ENCODE data around the gene ID2. TPM values are rescaled to one million over a fixed set of nuclear protein-coding genes. Genes with fewer than 3 reads are reported as not detected.

The ID2 gene
- total RNA-seq, 2 donors from 2014 or later, result 223 to 250 TPM

GRCh38 chr2:8677646-8678592, 3.9 kb upstream of the ID2 start:
- peaks cover 10 to 12% of the 10 kb centered on the region in 2 donors for H3K9me3 Mint-ChIP-seq
- H3K4me3 Mint-ChIP-seq, result peak overlapping the region; percentile 99
- ATAC-seq (replicated peaks in 1 of 2) (no peak), DNase-seq (peak; percentile 35 to 49)
- peaks cover 51% of the 10 kb centered on the region for H3K4me1 Mint-ChIP-seq (ENCODE audit: low read depth)
- peaks cover 28 to 33% of the 10 kb centered on the region in 2 donors for H3K36me3 Mint-ChIP-seq (ENCODE audit: insufficient read depth in 2 of 2)
- peak overlapping the region; percentile 57 for H3K27ac Mint-ChIP-seq
- H3K27me3 Mint-ChIP-seq (ENCODE audit: low read depth), result peaks cover 38% of the 10 kb centered on the region

DNA sequence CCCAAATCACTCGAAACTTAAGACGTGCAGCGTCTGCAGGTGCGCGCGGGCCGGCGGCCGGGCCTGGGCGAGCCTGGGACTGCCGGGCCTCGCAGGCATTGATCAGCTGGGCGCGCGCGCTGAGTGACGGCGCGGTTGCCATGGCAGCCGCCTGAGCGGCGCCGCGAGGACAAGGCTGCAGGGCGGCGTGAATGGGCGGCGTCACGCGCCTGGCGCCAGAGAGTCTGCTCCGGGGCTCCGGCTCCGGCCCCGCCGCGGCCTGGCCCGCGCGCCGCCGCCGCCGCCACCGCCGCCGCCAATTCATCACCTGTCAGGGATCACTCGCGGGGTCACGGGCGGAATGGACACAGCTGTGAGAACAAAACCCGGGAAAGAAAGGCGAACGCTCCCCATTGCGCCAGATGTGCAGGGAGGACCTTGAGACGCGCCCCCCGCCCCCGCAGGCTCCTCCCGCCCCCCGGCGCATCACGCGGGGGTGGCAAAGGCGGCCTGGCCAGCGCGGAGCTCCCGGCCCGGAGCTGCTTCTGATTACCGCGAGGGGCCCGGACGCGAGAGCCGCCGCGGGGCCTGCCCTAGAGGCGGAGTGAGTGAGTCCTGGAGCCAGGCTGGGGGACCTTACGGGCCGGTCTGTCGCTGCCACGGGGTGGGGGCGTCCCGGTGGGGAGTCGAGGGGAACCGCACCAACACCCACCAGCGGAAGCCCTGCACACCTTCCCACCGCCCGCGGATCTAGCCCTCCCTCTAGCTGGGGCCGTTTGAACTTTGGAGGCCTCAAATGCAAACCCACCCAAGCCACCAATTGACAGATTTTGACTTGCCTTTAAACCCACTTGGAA, 2.9 kb upstream of the ID2 start:
- peaks cover 29 to 34% of the 10 kb centered on the region in 2 donors for H3K36me3 Mint-ChIP-seq (ENCODE audit: insufficient read depth in 2 of 2)
- peak overlapping the region; percentile 99 for H3K4me3 Mint-ChIP-seq
- H3K27me3 Mint-ChIP-seq (ENCODE audit: low read depth), result peaks cover 33% of the 10 kb centered on the region
- peak; percentile 90 to 92 for DNase-seq
- ATAC-seq (replicated peaks in 1 of 2), result peak; percentile 59 to 63
- H3K9me3 Mint-ChIP-seq, result peaks cover 7% of the 10 kb centered on the region in 2 donors
- H3K4me1 Mint-ChIP-seq (ENCODE audit: low read depth), result peaks cover 51% of the 10 kb centered on the region
- peak overlapping the region; percentile 92 for H3K27ac Mint-ChIP-seq

GRCh38 chr2:8679567-8679826, 2.4 kb upstream of the ID2 start:
- H3K4me3 Mint-ChIP-seq, result peak overlapping the region; percentile 99
- peak overlapping the region; percentile 92 for H3K27ac Mint-ChIP-seq
- peaks cover 25 to 28% of the 10 kb centered on the region in 2 donors for H3K36me3 Mint-ChIP-seq (ENCODE audit: insufficient read depth in 2 of 2)
- DNase-seq, result no peak
- ATAC-seq (replicated peaks in 1 of 2), result no peak
- H3K9me3 Mint-ChIP-seq, result peaks cover 2% of the 10 kb centered on the region in 2 donors
- H3K4me1 Mint-ChIP-seq (ENCODE audit: low read depth), result peaks cover 51% of the 10 kb centered on the region
- peaks cover 28% of the 10 kb centered on the region for H3K27me3 Mint-ChIP-seq (ENCODE audit: low read depth)

- Mint-ChIP-seq H3K27ac (peak overlapping the region; percentile 92), H3K9me3 (peaks cover 0 to 1% of the 10 kb centered on the region in 2 donors), H3K4me3 (peak overlapping the region; percentile 99), H3K4me1 (ENCODE audit: low read depth) (peaks cover 51% of the 10 kb centered on the region), H3K27me3 (ENCODE audit: low read depth) (peaks cover 24% of the 10 kb centered on the region), H3K36me3 (ENCODE audit: insufficient read depth in 2 of 2) (peaks cover 24 to 25% of the 10 kb centered on the region in 2 donors)
- ATAC-seq (replicated peaks in 1 of 2), result no peak
- DNase-seq, result no peak
Measured at GRCh38 chr2:8679827-8680731, 1.8 kb upstream of the ID2 start.

DNA sequence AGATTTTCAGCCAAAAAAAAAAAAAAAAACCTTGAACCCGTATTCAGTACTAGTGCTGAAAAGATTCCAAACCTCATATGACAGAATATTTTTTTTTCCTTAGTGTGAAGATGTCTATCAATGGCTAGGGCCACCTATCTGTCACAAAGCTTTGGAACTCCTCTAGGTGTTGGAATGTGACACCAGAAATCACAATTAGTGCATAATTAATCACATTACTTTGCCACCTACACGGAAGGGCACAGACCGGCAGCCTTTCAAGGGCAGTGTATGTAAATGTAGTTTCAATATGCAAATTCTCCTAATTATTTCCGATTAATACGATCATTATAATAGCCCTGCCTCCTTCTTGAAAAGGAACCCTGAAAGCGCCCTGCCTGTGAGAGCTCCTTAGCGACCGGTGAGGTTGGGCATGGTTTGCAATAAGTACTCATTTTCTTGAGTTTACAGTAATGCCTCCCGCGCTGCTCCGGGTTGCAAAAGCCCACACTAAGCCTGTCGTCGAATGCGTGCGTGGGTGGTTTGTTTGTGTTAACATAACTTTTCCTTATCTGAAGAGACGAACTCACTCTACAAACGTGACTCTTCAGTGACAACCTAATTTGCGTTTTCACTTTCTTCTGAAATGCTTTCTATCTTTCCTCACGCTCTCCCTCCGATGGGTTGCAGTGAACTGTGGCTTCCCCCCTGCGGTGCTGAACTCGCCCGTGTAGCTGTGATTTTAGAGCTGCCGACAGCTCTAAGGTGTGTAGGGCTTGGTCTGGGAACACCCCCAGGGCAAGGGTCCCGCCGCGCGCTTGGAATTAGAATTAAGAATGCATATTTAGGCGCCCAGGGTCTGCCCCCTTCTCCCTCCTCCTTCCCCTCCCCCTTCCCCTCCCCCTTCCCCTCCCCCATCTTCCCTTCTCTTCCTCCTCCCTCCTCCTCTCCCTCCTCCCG, 765 bp upstream of the ID2 start:
- Mint-ChIP-seq H3K36me3 (ENCODE audit: insufficient read depth in 2 of 2) (peaks cover 21 to 23% of the 10 kb centered on the region in 2 donors), H3K4me3 (peak overlapping the region; percentile 99)

DNA sequence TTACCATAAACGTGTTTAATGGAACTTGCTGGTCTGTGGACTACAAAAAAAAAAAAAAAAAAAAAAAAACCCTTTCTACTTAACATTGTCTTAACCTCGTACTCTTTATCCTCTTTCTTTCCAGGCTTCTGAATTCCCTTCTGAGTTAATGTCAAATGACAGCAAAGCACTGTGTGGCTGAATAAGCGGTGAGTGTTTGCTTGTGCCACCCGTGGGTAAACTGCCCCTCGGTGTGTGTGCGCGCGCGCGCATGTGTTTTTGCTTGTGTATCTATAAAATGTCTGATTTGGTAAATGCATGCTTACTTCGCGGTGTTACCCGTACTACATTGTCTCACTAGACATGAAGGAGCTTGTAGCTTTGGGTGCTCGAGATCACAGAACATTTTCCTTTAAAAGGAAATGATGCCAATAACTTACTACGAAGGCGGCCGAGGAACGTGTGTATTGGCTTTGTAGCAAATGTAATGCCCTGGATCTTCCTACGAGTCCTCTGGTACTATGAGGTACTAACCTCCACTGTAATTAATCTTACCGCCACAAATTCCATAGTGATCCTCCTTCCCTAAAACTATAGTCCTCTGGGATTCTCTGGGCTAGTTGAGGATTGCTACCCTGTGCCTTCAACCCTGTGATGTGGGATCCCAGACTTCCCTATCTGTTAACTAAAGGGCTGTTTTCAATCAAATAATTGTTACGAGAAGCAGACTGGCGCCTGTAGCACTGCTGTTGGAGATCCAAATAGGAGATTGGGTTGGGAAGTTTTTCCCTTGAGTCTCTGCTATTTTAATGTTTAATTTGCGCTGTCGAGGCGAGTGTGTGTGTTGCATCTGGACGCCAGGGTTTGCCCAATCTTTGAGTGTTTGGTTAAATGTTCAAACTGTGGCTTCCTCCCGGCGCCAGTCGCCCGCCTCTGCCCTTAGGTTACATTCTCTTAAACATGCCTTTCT, 1.1 kb downstream of the ID2 start:
- H3K4me3 Mint-ChIP-seq, result peak overlapping the region; percentile 99
- no peak for ATAC-seq (replicated peaks in 1 of 2)
- H3K27ac Mint-ChIP-seq, result peak overlapping the region; percentile 99
- H3K4me1 Mint-ChIP-seq (ENCODE audit: low read depth), result peaks cover 33% of the 10 kb centered on the region
- H3K27me3 Mint-ChIP-seq (ENCODE audit: low read depth), result peaks cover 2% of the 10 kb centered on the region
- peak; percentile 48 to 64 for DNase-seq
- H3K36me3 Mint-ChIP-seq (ENCODE audit: insufficient read depth in 2 of 2), result peaks cover 20 to 21% of the 10 kb centered on the region in 2 donors
- H3K9me3 Mint-ChIP-seq, result no peaks in the 10 kb centered on the region

More for the DNA sequence above, 765 bp upstream of the ID2 start:
- DNase-seq, result peak; percentile 87 to 94
- peak; percentile 12 to 39 for ATAC-seq (replicated peaks in 1 of 2)
- Mint-ChIP-seq H3K4me1 (ENCODE audit: low read depth) (peaks cover 49% of the 10 kb centered on the region), H3K9me3 (no peaks in the 10 kb centered on the region), H3K27ac (peak overlapping the region; percentile 88), H3K27me3 (ENCODE audit: low read depth) (peaks cover 16% of the 10 kb centered on the region)

GRCh38 chr2:8684540-8684877, 2.7 kb downstream of the ID2 start:
- Mint-ChIP-seq H3K9me3 (no peaks in the 10 kb centered on the region), H3K4me3 (peak overlapping the region; percentile 88 to 92), H3K27me3 (ENCODE audit: low read depth) (no peaks in the 10 kb centered on the region), H3K27ac (peak overlapping the region; percentile 91), H3K4me1 (ENCODE audit: low read depth) (peaks cover 24% of the 10 kb centered on the region), H3K36me3 (ENCODE audit: insufficient read depth in 2 of 2) (peaks cover 20 to 22% of the 10 kb centered on the region in 2 donors)
- DNase-seq, result peak; percentile 68 to 73
- ATAC-seq (replicated peaks in 1 of 2), result peak; percentile 17 to 25

GRCh38 chr2:8684878-8685696, 3.2 kb downstream of the ID2 start:
- peaks cover 20 to 22% of the 10 kb centered on the region in 2 donors for H3K36me3 Mint-ChIP-seq (ENCODE audit: insufficient read depth in 2 of 2)
- peak overlapping the region; percentile 88 to 92 for H3K4me3 Mint-ChIP-seq
- H3K4me1 Mint-ChIP-seq (ENCODE audit: low read depth), result peaks cover 18% of the 10 kb centered on the region
- ATAC-seq (replicated peaks in 1 of 2) (peak; percentile 13 to 23), DNase-seq (peak; percentile 76 to 78)
- no peaks in the 10 kb centered on the region for H3K9me3 Mint-ChIP-seq
- H3K27ac Mint-ChIP-seq, result peak overlapping the region; percentile 91
- no peaks in the 10 kb centered on the region for H3K27me3 Mint-ChIP-seq (ENCODE audit: low read depth)

GRCh38 chr2:8685697-8686358, 4.0 kb downstream of the ID2 start:
- no peaks in the 10 kb centered on the region for H3K27me3 Mint-ChIP-seq (ENCODE audit: low read depth)
- peaks cover 10% of the 10 kb centered on the region for H3K4me1 Mint-ChIP-seq (ENCODE audit: low read depth)
- peak overlapping the region; percentile 58 to 72 for H3K4me3 Mint-ChIP-seq
- H3K36me3 Mint-ChIP-seq (ENCODE audit: insufficient read depth in 2 of 2), result peaks cover 20 to 22% of the 10 kb centered on the region in 2 donors
- H3K27ac Mint-ChIP-seq, result peak overlapping the region; percentile 94
- H3K9me3 Mint-ChIP-seq, result no peaks in the 10 kb centered on the region
- peak; percentile 16 to 18 for ATAC-seq (replicated peaks in 1 of 2)
- DNase-seq, result peak; percentile 77 to 92

GRCh38 chr2:8691859-8692437, 10.1 kb downstream of the ID2 start:
- H3K27ac Mint-ChIP-seq, result no peak overlapping the region
- H3K27me3 Mint-ChIP-seq (ENCODE audit: low read depth), result peaks cover 9% of the 10 kb centered on the region
- peaks cover 0 to 2% of the 10 kb centered on the region in 2 donors for H3K36me3 Mint-ChIP-seq (ENCODE audit: insufficient read depth in 2 of 2)
- H3K9me3 Mint-ChIP-seq, result no peaks in the 10 kb centered on the region
- no peak for DNase-seq
- no peaks in the 10 kb centered on the region for H3K4me1 Mint-ChIP-seq (ENCODE audit: low read depth)
- ATAC-seq (replicated peaks in 1 of 2), result no peak
- H3K4me3 Mint-ChIP-seq, result no peak overlapping the region

Measured in activated T-cell treated with anti-CD3 and anti-CD28 coated beads, Interleukin-2, amount 50 U/mL, for 72 hours (primary cell).